CD4-positive, alpha-beta T cell (primary cell): ENCODE results near the gene STK40. TPM values are rescaled to one million over a fixed set of nuclear protein-coding genes. Genes with fewer than 3 reads are reported as not detected.

Source experiments
- ATAC-seq: fragments of 200-7000 bp; cut with Tn5 transposase; one replicate; pipeline ENCODE4 v1.10.0; 2022; ENCODE audit warnings: mild to moderate bottlenecking; ENCODE audit not compliant: poor library complexity
- CTCF ChIA-PET: fragments of 350-600 bp; sonication (Branson Sonifier 250); formaldehyde crosslinking; loops from one replicate; lab custom pipeline; 2021; ENCODE audit warnings: antibody characterized with exemption, inconsistent platforms; lab: Charles Lee
- POLR2A ChIA-PET: fragments of 350-600 bp; sonication (Branson Sonifier 250); formaldehyde crosslinking; loops from one replicate; lab custom pipeline; 2021; ENCODE audit warnings: antibody characterized with exemption, inconsistent platforms; lab: Charles Lee
- DNase-seq, 14 experiments: peaks; one replicate each; pipeline ENCODE4 v3.0.0-alpha.2; 2013 to 2020; ENCODE audit warnings: mixed read lengths in 2 of 14
- H3K27ac ChIP-seq, 2 donors: one replicate each; pipeline versions ENCODE4 v1.5.1 to v1.7.0; 2013; ENCODE audit warnings: low read length in 2 of 2, low read depth in 1 of 2, mild to moderate bottlenecking in 1 of 2
- H3K27me3 ChIP-seq, 2 experiments: 1 replicate in 1 of 2; 2 replicates in 1 of 2; pipeline versions ENCODE4 v1.6.1 to v1.7.0; 2013; ENCODE audit warnings: low read length in 2 of 2, control low read depth in 1 of 2, mild to moderate bottlenecking in 1 of 2, moderate library complexity in 1 of 2; ENCODE audit not compliant: insufficient read depth in 2 of 2, control insufficient read depth in 1 of 2
- H3K36me3 ChIP-seq: one replicate; pipeline ENCODE4 v1.6.1; 2013; ENCODE audit warnings: low read length, control low read depth; ENCODE audit not compliant: insufficient read depth
- H3K4me1 ChIP-seq: one replicate; pipeline ENCODE4 v1.6.1; 2013; ENCODE audit warnings: low read length, control low read depth; ENCODE audit not compliant: insufficient read depth
- H3K4me3 ChIP-seq: one replicate; pipeline ENCODE4 v1.5.1; 2013; ENCODE audit warnings: mild to moderate bottlenecking, low read length, moderate library complexity
- H3K9me3 ChIP-seq, 2 experiments: 1 replicate in 1 of 2; 2 replicates in 1 of 2; pipeline versions ENCODE4 v1.6.1 to v1.7.0; 2013; ENCODE audit warnings: low read length in 2 of 2, mild to moderate bottlenecking in 2 of 2, control low read depth in 1 of 2, moderate library complexity in 1 of 2; ENCODE audit not compliant: control insufficient read depth in 1 of 2, insufficient read depth in 1 of 2
- H3K27ac Mint-ChIP-seq: one replicate; pipeline ENCODE4 v1.8.0; 2020; ENCODE audit warnings: mixed read lengths
- H3K27me3 Mint-ChIP-seq: one replicate; pipeline ENCODE4 v1.8.0; 2021; ENCODE audit warnings: mixed read lengths
- H3K36me3 Mint-ChIP-seq: one replicate; pipeline ENCODE4 v1.8.0; 2021; ENCODE audit warnings: low read depth, mixed read lengths
- H3K4me1 Mint-ChIP-seq: one replicate; pipeline ENCODE4 v1.8.0; 2021; ENCODE audit warnings: low read depth, mixed read lengths
- H3K4me3 Mint-ChIP-seq: one replicate; pipeline ENCODE4 v1.8.0; 2020; ENCODE audit warnings: mild to moderate bottlenecking, mixed read lengths
- H3K9me3 Mint-ChIP-seq: one replicate; pipeline ENCODE4 v1.8.0; 2020; ENCODE audit warnings: mixed read lengths
- intact Hi-C, 2 experiments: fragments of 100-400 bp; cut with DNase I in 1 of 2; cut with micrococcal nuclease in 1 of 2; formaldehyde crosslinking; loops; one replicate each; pipeline versions ENCODE4 v1.15.1 to v1.9.0; 2023 to 2025; cut with DNase I, micrococcal nuclease
- total RNA-seq, 174 experiments: library from RNA in 2 of 174; stranded (reverse) in 2 of 174; gene quantifications; one replicate each; pipeline ENCODE4 v1.2.3 and lab custom pipeline; 2021 to 2026
- TF ChIP-seq, protein P1 (sequence below): fragments of 200-600 bp; IDR thresholded peaks from one replicate; pipeline ENCODE4 v1.8.0; 2022; ENCODE audit warnings: antibody characterized with exemption, mild to moderate bottlenecking

The STK40 gene
- total RNA-seq, 2 experiments from 2014 or later: 17.8 to 20.7 TPM

DNA sequence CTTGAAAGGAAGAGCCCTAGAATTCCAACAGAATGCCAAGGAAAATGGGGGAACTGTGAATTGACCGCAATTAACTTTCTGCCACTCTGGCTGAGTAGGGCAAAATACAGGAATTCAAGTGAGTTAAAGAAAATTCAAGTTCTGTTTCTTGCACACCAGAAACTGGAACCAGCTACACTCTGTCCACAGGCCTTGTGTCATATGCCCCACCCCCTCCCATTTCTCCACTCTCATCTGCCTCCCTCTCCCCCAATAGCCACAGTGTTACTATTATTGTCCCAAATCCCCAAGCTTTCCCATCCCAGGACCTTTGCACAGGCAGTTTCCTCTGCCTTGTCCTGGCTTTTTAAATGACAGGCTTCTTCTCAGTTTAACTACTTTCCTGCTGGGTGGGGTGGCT is 4.3 kb upstream of the STK40 start:
- no peak overlapping the region for H3K27ac ChIP-seq
- Mint-ChIP-seq H3K27me3 (no peaks in the 10 kb centered on the region), H3K36me3 (peaks cover 57% of the 10 kb centered on the region), H3K9me3 (no peaks in the 10 kb centered on the region), H3K4me1 (peaks cover 22% of the 10 kb centered on the region), H3K4me3 (no peak overlapping the region), H3K27ac (peak overlapping the region; percentile 68)
- TF ChIP-seq, protein P1, sequence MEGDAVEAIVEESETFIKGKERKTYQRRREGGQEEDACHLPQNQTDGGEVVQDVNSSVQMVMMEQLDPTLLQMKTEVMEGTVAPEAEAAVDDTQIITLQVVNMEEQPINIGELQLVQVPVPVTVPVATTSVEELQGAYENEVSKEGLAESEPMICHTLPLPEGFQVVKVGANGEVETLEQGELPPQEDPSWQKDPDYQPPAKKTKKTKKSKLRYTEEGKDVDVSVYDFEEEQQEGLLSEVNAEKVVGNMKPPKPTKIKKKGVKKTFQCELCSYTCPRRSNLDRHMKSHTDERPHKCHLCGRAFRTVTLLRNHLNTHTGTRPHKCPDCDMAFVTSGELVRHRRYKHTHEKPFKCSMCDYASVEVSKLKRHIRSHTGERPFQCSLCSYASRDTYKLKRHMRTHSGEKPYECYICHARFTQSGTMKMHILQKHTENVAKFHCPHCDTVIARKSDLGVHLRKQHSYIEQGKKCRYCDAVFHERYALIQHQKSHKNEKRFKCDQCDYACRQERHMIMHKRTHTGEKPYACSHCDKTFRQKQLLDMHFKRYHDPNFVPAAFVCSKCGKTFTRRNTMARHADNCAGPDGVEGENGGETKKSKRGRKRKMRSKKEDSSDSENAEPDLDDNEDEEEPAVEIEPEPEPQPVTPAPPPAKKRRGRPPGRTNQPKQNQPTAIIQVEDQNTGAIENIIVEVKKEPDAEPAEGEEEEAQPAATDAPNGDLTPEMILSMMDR: no peak
- peaks cover 44% of the 10 kb centered on the region for H3K36me3 ChIP-seq
- CTCF ChIA-PET: interaction anchor here (0.9 kb wide), 1 partner anchor 47 kb away, joined by 3 read pairs; no protein-coding TSS in a partner anchor
- no peak overlapping the region for H3K4me3 ChIP-seq
- no peaks in the 10 kb centered on the region for H3K27me3 ChIP-seq
- H3K9me3 ChIP-seq: no peaks in the 10 kb centered on the region
- POLR2A ChIA-PET: no interaction called here
- intact Hi-C loops: loop anchor here (5.0 kb wide), 4 partner anchors 32 to 303 kb away; partner anchors contain the start of genes ADPRS (in 1 of the 2), THRAP3 (in 1 of the 2) and TRAPPC3 (in 1 of the 2)
- peaks cover 29% of the 10 kb centered on the region for H3K4me1 ChIP-seq
- ATAC-seq (no peak), DNase-seq (no peak)

DNA sequence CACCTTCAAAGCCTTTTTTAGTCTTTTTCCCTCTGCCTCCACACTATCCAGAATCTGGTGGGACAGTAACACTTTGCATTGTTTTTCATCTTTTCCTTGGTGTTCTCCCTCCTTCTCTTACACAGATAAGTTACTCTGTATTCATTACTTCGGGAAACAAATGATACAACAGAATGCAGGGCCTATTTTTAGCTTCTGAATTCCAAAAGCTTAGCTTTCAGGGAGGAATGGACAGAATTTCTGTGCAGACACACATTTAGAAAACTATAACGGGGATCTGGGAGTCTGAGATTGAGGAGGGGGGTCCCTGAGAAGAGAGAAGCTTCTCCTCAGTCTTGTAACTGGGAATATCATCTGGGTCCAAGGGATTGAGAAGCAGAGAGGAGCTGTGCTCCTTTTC is 3.5 kb upstream of the STK40 start:
- Histone ChIP-seq H3K36me3 (peaks cover 44% of the 10 kb centered on the region), H3K4me3 (no peak overlapping the region), H3K27me3 (no peaks in the 10 kb centered on the region), H3K9me3 (no peaks in the 10 kb centered on the region), H3K27ac (no peak overlapping the region), H3K4me1 (peaks cover 36% of the 10 kb centered on the region)
- ChIA-PET CTCF (interaction anchor here (0.9 to 1.3 kb wide), 2 partner anchors 31 to 47 kb away, joined by 3 read pairs; no protein-coding TSS in a partner anchor), POLR2A (interaction anchor here (1.0 to 1.6 kb wide), 2 partner anchors 8 to 165 kb away, joined by 3 to 6 read pairs; partner anchors contain the start of genes LSM10 and THRAP3)
- Mint-ChIP-seq H3K27ac (peak overlapping the region; percentile 68), H3K4me3 (no peak overlapping the region), H3K4me1 (peaks cover 30% of the 10 kb centered on the region), H3K9me3 (no peaks in the 10 kb centered on the region), H3K36me3 (peaks cover 65% of the 10 kb centered on the region), H3K27me3 (no peaks in the 10 kb centered on the region)
- intact Hi-C loops: loop anchor here (5.0 kb wide), 4 partner anchors 33 to 302 kb away; partner anchors contain the start of genes ADPRS (in 1 of the 2), THRAP3 (in 1 of the 2) and TRAPPC3 (in 1 of the 2)
- no peak for DNase-seq
- ATAC-seq: no peak
- TF ChIP-seq, protein P1: no peak

DNA sequence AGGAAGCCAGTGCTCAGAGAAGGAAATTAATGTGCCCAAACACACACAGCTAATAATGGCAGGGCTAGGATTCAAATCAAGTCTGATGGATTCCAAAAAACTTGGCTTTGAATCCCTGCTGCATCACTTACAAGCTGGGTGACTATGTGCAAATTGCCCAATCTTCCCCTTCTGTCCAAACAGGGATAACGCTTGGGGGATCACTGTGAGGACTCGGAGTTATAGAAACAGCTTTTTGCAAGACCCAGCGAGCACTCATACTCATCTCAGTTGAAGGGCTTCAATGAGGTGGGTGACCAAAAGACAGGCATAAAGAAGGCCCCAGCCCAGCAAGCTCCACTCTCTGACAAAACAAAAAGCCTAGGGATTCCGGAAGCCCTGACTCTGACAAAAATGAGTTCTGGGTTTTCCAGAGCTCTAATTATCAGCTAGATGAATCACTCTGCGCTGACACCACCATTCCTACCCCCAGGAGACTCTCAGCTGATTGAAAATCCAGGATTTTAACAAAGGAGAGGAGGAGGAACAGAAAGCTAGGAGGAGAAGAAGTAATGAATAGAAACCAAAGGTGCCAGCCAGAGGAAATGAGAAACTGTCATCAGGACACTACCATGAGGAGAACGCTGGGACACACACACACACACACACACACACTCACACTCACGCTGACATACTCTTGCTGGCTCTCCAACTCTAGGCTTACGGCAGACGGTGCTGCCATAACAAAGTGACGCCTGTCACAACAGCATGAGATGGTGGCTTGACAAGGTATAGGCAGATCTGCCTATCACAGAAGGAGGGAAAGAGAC is 1.6 kb upstream of the STK40 start:
- ChIA-PET POLR2A (interaction anchor here (0.8 to 5.1 kb wide), 11 partner anchors 8 to 238 kb away, joined by 3 to 58 read pairs (median 6); partner anchors contain the start of genes LSM10, MRPS15, OSCP1 and TRAPPC3), CTCF (interaction anchor here (0.7 to 2.3 kb wide), 12 partner anchors 10 to 238 kb away, joined by 3 to 18 read pairs (median 6); partner anchors contain the start of genes LSM10 and TRAPPC3)
- peaks cover 26% of the 10 kb centered on the region for H3K36me3 ChIP-seq
- ATAC-seq (no peak), DNase-seq (peak in 2 of 14 experiments; percentile 51 to 56)
- H3K27ac Mint-ChIP-seq: peak overlapping the region; percentile 98
- H3K27me3 ChIP-seq: no peaks in the 10 kb centered on the region
- peaks cover 43% of the 10 kb centered on the region for H3K4me1 ChIP-seq
- peak overlapping the region; percentile 90 to 91 for H3K27ac ChIP-seq
- no peaks in the 10 kb centered on the region for H3K9me3 Mint-ChIP-seq
- H3K9me3 ChIP-seq: no peaks in the 10 kb centered on the region
- no peaks in the 10 kb centered on the region for H3K27me3 Mint-ChIP-seq
- intact Hi-C loops: loop anchor here (5.0 kb wide), 4 partner anchors 35 to 300 kb away; partner anchors contain the start of genes ADPRS (in 1 of the 2), THRAP3 (in 1 of the 2) and TRAPPC3 (in 1 of the 2)
- TF ChIP-seq, protein P1: no peak
- H3K4me1 Mint-ChIP-seq: peaks cover 42% of the 10 kb centered on the region
- peak overlapping the region; percentile 20 for H3K4me3 Mint-ChIP-seq
- peaks cover 55% of the 10 kb centered on the region for H3K36me3 Mint-ChIP-seq
- H3K4me3 ChIP-seq: no peak overlapping the region
